HCT116 (cell line): ENCODE results near the gene LRIG1. TPM values are rescaled to one million over a fixed set of nuclear protein-coding genes. Genes with fewer than 3 reads are reported as not detected.

Source experiments
- ATAC-seq: fragments of 200-7000 bp; cut with Tn5 transposase; 2 replicates; pipeline ENCODE4 v1.9.1; 2020; ENCODE audit warnings: mild to moderate bottlenecking, moderate library complexity
- BruUV-seq: library from RNA; stranded (reverse); fragments of 400-500 nt; replicated peaks from 2 replicates; lab custom pipeline; 2021; lab: Mats Ljungman, UMichigan
- CTCF ChIA-PET: fragments of 300-600 bp; sonication (Branson Sonifier 250); formaldehyde crosslinking; loops from one replicate; lab custom pipeline; 2021; ENCODE audit warnings: antibody characterized with exemption; lab: Charles Lee
- POLR2A ChIA-PET: fragments of 300-600, 350-600 bp; sonication (Branson Sonifier 250); formaldehyde crosslinking; loops from one replicate; lab custom pipeline; 2021; ENCODE audit warnings: antibody characterized with exemption; lab: Charles Lee
- RAD21 ChIA-PET, 2 experiments: fragments of 300-600 bp; sonication (Branson Sonifier 250); formaldehyde crosslinking; loops; one replicate each; lab custom pipeline; 2023; ENCODE audit warnings: low total read pairs in 2 of 2; ENCODE audit not compliant: uncharacterized antibody in 2 of 2, unreplicated experiment in 2 of 2, low non-redundant PET in 1 of 2; lab: Charles Lee
- DNase-seq: peaks from one replicate; pipeline ENCODE4 v3.0.0-alpha.2; 2010; ENCODE audit warnings: low read depth, low spot score
- H2AFZ ChIP-seq: fragments of 200-600 bp; shearing (Covaris generic), sonication (generic); 2 replicates; pipeline ENCODE4 v1.6.1; 2017; ENCODE audit warnings: low read depth, mixed run types, mixed read lengths, antibody characterized with exemption, low read length; ENCODE audit not compliant: poor library complexity, severe bottlenecking
- H3K27ac ChIP-seq: 2 replicates; pipeline ENCODE4 v1.5.1; 2012; ENCODE audit warnings: low read depth, low read length
- H3K27me3 ChIP-seq: fragments of 200-600 bp; sonication (generic); 2 replicates; pipeline ENCODE4 v1.6.1; 2016; ENCODE audit warnings: mixed run types, low read length, mixed read lengths; ENCODE audit not compliant: insufficient read depth
- H3K36me3 ChIP-seq, 2 experiments: fragments of 200-500 bp in 1 of 2; fragments of 200-600 bp in 1 of 2; sonication (Bioruptor generic) in 1 of 2; sonication (generic) in 1 of 2; 2 replicates each; pipeline versions ENCODE4 v1.5.1 to v1.6.1; 2014 to 2016; ENCODE audit warnings: low read length in 2 of 2, inconsistent platforms in 1 of 2, mixed read lengths in 1 of 2, mixed run types in 1 of 2; ENCODE audit not compliant: insufficient read depth in 2 of 2, control insufficient read depth in 1 of 2
- H3K4me1 ChIP-seq, 2 experiments: fragments of 200-600 bp in 1 of 2; sonication (generic) in 1 of 2; 2 replicates each; pipeline versions ENCODE4 v1.5.1 to v1.6.1; 2012 to 2017; ENCODE audit warnings: low read length in 2 of 2, inconsistent platforms in 1 of 2, mild to moderate bottlenecking in 1 of 2, mixed read lengths in 1 of 2, mixed run types in 1 of 2, moderate library complexity in 1 of 2; ENCODE audit not compliant: insufficient read depth in 2 of 2, control insufficient read depth in 1 of 2
- H3K4me2 ChIP-seq: fragments of 200-600 bp; sonication (generic); 2 replicates; pipeline ENCODE4 v1.6.1; 2017; ENCODE audit warnings: mixed run types, low read length, mixed read lengths
- H3K4me3 ChIP-seq, 2 experiments: fragments of 200-600 bp in 1 of 2; sonication (generic) in 1 of 2; replicated peaks in 1 of 2; 2 replicates each; pipeline ENCODE4 v1.5.1; 2011 to 2016; ENCODE audit warnings: low read length in 2 of 2, control low read depth in 1 of 2, low read depth in 1 of 2, mild to moderate bottlenecking in 1 of 2, mixed read lengths in 1 of 2, mixed run types in 1 of 2
- H3K79me2 ChIP-seq: fragments of 200-600 bp; sonication (generic); 2 replicates; pipeline ENCODE4 v1.6.1; 2017; ENCODE audit warnings: mild to moderate bottlenecking, mixed run types, low read length, moderate library complexity, mixed read lengths; ENCODE audit not compliant: insufficient read depth
- H3K9ac ChIP-seq: fragments of 200-600 bp; sonication (generic); 2 replicates; pipeline ENCODE4 v1.6.1; 2016; ENCODE audit warnings: low read length, mixed read lengths
- H3K9me2 ChIP-seq: fragments of 200-600 bp; sonication (generic), shearing (Covaris generic); 2 replicates; pipeline ENCODE4 v1.6.1; 2017; ENCODE audit warnings: mixed run types, mild to moderate bottlenecking, moderate library complexity; ENCODE audit not compliant: insufficient read depth
- H3K9me3 ChIP-seq, 2 experiments: fragments of 200-500 bp in 1 of 2; fragments of 200-600 bp in 1 of 2; sonication (Bioruptor generic) in 1 of 2; sonication (generic) in 1 of 2; 2 replicates each; pipeline ENCODE4 v1.6.1; 2014 to 2017; ENCODE audit warnings: low read length in 2 of 2, mixed read lengths in 2 of 2, inconsistent platforms in 1 of 2, low read depth in 1 of 2, mild to moderate bottlenecking in 1 of 2, mixed run types in 1 of 2, moderate library complexity in 1 of 2; ENCODE audit not compliant: control insufficient read depth in 1 of 2, insufficient read depth in 1 of 2
- H4K20me1 ChIP-seq: fragments of 200-600 bp; sonication (generic), shearing (Covaris generic); 2 replicates; pipeline ENCODE4 v1.6.1; 2017; ENCODE audit warnings: mixed run types, mild to moderate bottlenecking, moderate library complexity; ENCODE audit not compliant: insufficient read depth
- CEBPB ChIP-seq: IDR thresholded peaks from 2 replicates; pipeline ENCODE4 v1.6.1; 2012; ENCODE audit warnings: low read depth
- EGR1 ChIP-seq: IDR thresholded peaks from 2 replicates; pipeline ENCODE4 v1.6.1; 2012; ENCODE audit warnings: low read depth
- ELF1 ChIP-seq: IDR thresholded peaks from 2 replicates; pipeline ENCODE4 v1.6.1; 2012; ENCODE audit warnings: low read depth, borderline replicate concordance
- EZH2 ChIP-seq: fragments of 200-600 bp; sonication (generic); IDR thresholded peaks from 2 replicates; pipeline ENCODE4 v1.6.1; 2017; ENCODE audit warnings: antibody characterized with exemption, mixed run types
- EZH2phosphoT487 ChIP-seq: fragments of 200-600 bp; IDR thresholded peaks from 2 replicates; pipeline ENCODE4 v1.6.1; 2018; ENCODE audit warnings: antibody characterized with exemption, borderline replicate concordance
- FOSL1 ChIP-seq: IDR thresholded peaks from 2 replicates; pipeline ENCODE4 v1.6.1; 2012; ENCODE audit warnings: low read depth
- POLR2A ChIP-seq: IDR thresholded peaks from 2 replicates; pipeline ENCODE4 v1.7.0; 2011; ENCODE audit warnings: borderline replicate concordance; ENCODE audit not compliant: insufficient read depth, insufficient read length; ENCODE audit errors: extremely low read depth
- POLR2AphosphoS5 ChIP-seq: IDR thresholded peaks from 2 replicates; pipeline ENCODE4 v1.6.1; 2011; ENCODE audit warnings: mild to moderate bottlenecking, low read depth, low read length, moderate library complexity
- SP1 ChIP-seq: IDR thresholded peaks from 2 replicates; pipeline ENCODE4 v1.6.1; 2012; ENCODE audit warnings: low read depth
- SRF ChIP-seq: IDR thresholded peaks from 2 replicates; pipeline ENCODE4 v1.6.1; 2012; ENCODE audit warnings: low read depth
- YY1 ChIP-seq: IDR thresholded peaks from 2 replicates; pipeline ENCODE4 v1.6.1; 2011; ENCODE audit warnings: low read length, low read depth, moderate library complexity, mild to moderate bottlenecking; ENCODE audit not compliant: insufficient replicate concordance; ENCODE audit errors: extremely low read depth
- ZFX ChIP-seq: fragments of 450-650 bp; IDR thresholded peaks from 2 replicates; pipeline ENCODE4 v1.6.1; 2017
- ZNF274 ChIP-seq: fragments of 200-500 bp; sonication (Bioruptor generic); IDR thresholded peaks from 2 replicates; pipeline ENCODE4 v1.6.1; 2014; ENCODE audit warnings: mild to moderate bottlenecking, low read depth, low read length, inconsistent platforms
- intact Hi-C: fragments of 100-400 bp; cut with micrococcal nuclease; formaldehyde crosslinking; loops from 2 replicates; pipeline ENCODE4 v1.10.0; 2022
- total RNA-seq: library from RNA; stranded (reverse); gene quantifications from one replicate; pipeline ENCODE4 v1.2.1, GENCODE V29; 2021; ENCODE audit not compliant: unreplicated experiment
- TF ChIP-seq, protein P1 (sequence below): IDR thresholded peaks from 2 replicates; pipeline ENCODE4 v1.6.1; 2012
- TF ChIP-seq, protein P2 (sequence below), 3 experiments: fragments of 200-600 bp in 1 of 3; sonication (generic) in 1 of 3; IDR thresholded peaks in 2 of 3; conservative IDR thresholded peaks in 1 of 3; 2 replicates each; pipeline ENCODE4 v1.5.1; 2012 to 2017; ENCODE audit warnings: low read depth in 2 of 3, low read length in 2 of 3, antibody characterized with exemption in 1 of 3, borderline replicate concordance in 1 of 3, control low read depth in 1 of 3, mild to moderate bottlenecking in 1 of 3, mixed read lengths in 1 of 3, mixed run types in 1 of 3, moderate library complexity in 1 of 3; ENCODE audit not compliant: insufficient read depth in 1 of 3
- TF ChIP-seq, protein P3 (sequence below): IDR thresholded peaks from 2 replicates; pipeline ENCODE4 v1.6.1; 2012

The LRIG1 gene
- total RNA-seq, 1 experiment from 2014 or later, result 3.1 TPM

DNA sequence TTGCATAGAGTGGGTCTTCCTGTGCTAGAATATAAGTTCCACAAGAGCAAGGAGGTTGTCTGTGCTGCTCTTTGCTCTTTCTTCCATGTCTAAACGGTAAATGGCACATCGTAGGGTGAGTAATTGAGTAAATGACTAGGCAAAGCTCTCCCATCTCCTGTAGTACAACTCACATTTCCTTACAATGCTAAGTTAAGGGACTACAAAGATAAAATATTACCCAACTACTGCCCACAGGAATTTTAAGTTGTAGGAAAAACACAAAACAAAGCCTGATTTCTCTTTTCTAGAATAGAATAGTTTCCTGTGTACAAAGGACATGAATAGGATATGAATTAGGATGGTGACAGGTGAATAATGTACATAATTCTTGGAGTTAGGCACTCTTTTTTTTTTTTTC is 19.9 kb upstream of the LRIG1 start:
- ATAC-seq, result no peak
- no TSS peak for BruUV-seq
- Histone ChIP-seq H3K36me3 (no peaks in the 10 kb centered on the region), H3K9me2 (no peaks in the 10 kb centered on the region), H2AFZ (no peak overlapping the region), H3K4me3 (no peak overlapping the region), H3K9me3 (no peaks in the 10 kb centered on the region), H3K4me1 (no peaks in the 10 kb centered on the region), H3K9ac (no peak overlapping the region), H3K27me3 (peaks cover 10% of the 10 kb centered on the region), H3K79me2 (no peaks in the 10 kb centered on the region), H4K20me1 (no peaks in the 10 kb centered on the region), H3K27ac (no peak overlapping the region), H3K4me2 (no peak overlapping the region)
- intact Hi-C loops, result no loop called here
- ChIA-PET RAD21 (no interaction called here), POLR2A (no interaction called here), CTCF (no interaction called here)
- no peak for TF ChIP-seq ZFX
- TF ChIP-seq FOSL1, result no peak
- TF ChIP-seq SRF, result no peak
- TF ChIP-seq CEBPB, result no peak
- TF ChIP-seq EZH2phosphoT487, result no peak
- no peak for TF ChIP-seq SP1
- no peak for TF ChIP-seq EZH2
- TF ChIP-seq, protein P1, sequence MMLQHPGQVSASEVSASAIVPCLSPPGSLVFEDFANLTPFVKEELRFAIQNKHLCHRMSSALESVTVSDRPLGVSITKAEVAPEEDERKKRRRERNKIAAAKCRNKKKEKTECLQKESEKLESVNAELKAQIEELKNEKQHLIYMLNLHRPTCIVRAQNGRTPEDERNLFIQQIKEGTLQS, result no peak
- no peak for TF ChIP-seq POLR2AphosphoS5
- no peak for TF ChIP-seq EGR1
- no peak for TF ChIP-seq POLR2A
- TF ChIP-seq, protein P2, sequence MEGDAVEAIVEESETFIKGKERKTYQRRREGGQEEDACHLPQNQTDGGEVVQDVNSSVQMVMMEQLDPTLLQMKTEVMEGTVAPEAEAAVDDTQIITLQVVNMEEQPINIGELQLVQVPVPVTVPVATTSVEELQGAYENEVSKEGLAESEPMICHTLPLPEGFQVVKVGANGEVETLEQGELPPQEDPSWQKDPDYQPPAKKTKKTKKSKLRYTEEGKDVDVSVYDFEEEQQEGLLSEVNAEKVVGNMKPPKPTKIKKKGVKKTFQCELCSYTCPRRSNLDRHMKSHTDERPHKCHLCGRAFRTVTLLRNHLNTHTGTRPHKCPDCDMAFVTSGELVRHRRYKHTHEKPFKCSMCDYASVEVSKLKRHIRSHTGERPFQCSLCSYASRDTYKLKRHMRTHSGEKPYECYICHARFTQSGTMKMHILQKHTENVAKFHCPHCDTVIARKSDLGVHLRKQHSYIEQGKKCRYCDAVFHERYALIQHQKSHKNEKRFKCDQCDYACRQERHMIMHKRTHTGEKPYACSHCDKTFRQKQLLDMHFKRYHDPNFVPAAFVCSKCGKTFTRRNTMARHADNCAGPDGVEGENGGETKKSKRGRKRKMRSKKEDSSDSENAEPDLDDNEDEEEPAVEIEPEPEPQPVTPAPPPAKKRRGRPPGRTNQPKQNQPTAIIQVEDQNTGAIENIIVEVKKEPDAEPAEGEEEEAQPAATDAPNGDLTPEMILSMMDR (IDR thresholded peaks at IDR 0.05 in 2 of 3, conservative IDR thresholded peaks at IDR 0.05 in 1 of 3; ENCODE audit: borderline replicate concordance in 1 of 3, insufficient read depth in 1 of 3, low read depth in 2 of 3, low read length in 2 of 3), result no peak
- TF ChIP-seq ZNF274, result no peak
- no peak for TF ChIP-seq YY1
- TF ChIP-seq ELF1, result no peak
- TF ChIP-seq, protein P3, sequence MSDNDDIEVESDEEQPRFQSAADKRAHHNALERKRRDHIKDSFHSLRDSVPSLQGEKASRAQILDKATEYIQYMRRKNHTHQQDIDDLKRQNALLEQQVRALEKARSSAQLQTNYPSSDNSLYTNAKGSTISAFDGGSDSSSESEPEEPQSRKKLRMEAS, result no peak
- no peak for DNase-seq
